ENCODE measurements around the gene KHDC1.
"Not testable (repeated sequence)": the region's sequence is repeated elsewhere in the genome, so short reads cannot be mapped to it uniquely, and the experiment has no call there.

Gene KHDC1

GRCh38 chr6:73231986-73232391, 31.0 kb downstream of the KHDC1 start:
- CTCF ChIA-PET, result no interaction called here
- no peaks in the 10 kb centered on the region for H3K36me3 Mint-ChIP-seq
- DNase-seq, result no peak
- H3K27me3 Mint-ChIP-seq, result peaks cover 5% of the 10 kb centered on the region
- H3K4me1 Mint-ChIP-seq, result no peaks in the 10 kb centered on the region
- H3K4me3 Mint-ChIP-seq, result no peak overlapping the region
- H3K27ac Mint-ChIP-seq, result no peak overlapping the region
- no peaks in the 10 kb centered on the region for H3K9me3 Mint-ChIP-seq

- DNase-seq, result no peak
- Mint-ChIP-seq H3K27ac (no peak overlapping the region), H3K4me3 (no peak overlapping the region), H3K9me3 (no peaks in the 10 kb centered on the region), H3K27me3 (no peaks in the 10 kb centered on the region), H3K36me3 (no peaks in the 10 kb centered on the region), H3K4me1 (no peaks in the 10 kb centered on the region)
- CTCF ChIA-PET, result no interaction called here
Measured at GRCh38 chr6:73227606-73228255, 35.3 kb downstream of the KHDC1 start.

GRCh38 chr6:73225396-73225795, 37.6 kb downstream of the KHDC1 start, which contains the start of gene KHDC1L:
TSS of gene KHDC1L (minus strand) at chr6:73225496. CDS start at chr6:73225408, 88 bp downstream.
- H3K4me3 Mint-ChIP-seq, result no peak within 1 kb of the TSS
- H3K36me3 Mint-ChIP-seq, result no peaks in the 10 kb centered on the region
- CTCF ChIA-PET, result no interaction called here
- no peak within 1 kb of the TSS for H3K27ac Mint-ChIP-seq
- no peaks in the 10 kb centered on the region for H3K9me3 Mint-ChIP-seq
- H3K27me3 Mint-ChIP-seq, result no peaks in the 10 kb centered on the region
- H3K4me1 Mint-ChIP-seq, result no peaks in the 10 kb centered on the region
- no peak for DNase-seq

DNA sequence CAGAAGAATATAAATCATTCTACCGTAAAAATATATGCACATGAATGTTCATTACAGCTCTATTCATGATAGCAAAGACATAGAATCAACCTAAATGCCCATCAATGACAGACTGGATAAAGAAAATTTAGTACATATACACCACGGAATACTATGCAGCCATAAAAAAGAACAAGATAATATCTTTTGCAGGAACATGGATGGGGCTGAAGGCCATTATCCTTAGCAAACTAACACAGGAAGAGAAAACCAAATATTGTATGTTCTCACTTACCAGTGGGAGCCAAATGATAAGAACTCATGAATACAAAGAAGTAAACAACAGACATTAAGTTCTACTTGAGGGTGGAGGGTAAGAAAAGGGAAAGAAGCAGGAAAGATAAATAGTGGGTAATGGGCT, 46.1 kb downstream of the KHDC1 start:
- DNase-seq, result no peak
- Mint-ChIP-seq H3K27ac (no peak overlapping the region), H3K4me1 (no peaks in the 10 kb centered on the region), H3K27me3 (peaks cover 7% of the 10 kb centered on the region), H3K4me3 (no peak overlapping the region), H3K36me3 (no peaks in the 10 kb centered on the region), H3K9me3 (no peaks in the 10 kb centered on the region)
- CTCF ChIA-PET, result no interaction called here

DNA sequence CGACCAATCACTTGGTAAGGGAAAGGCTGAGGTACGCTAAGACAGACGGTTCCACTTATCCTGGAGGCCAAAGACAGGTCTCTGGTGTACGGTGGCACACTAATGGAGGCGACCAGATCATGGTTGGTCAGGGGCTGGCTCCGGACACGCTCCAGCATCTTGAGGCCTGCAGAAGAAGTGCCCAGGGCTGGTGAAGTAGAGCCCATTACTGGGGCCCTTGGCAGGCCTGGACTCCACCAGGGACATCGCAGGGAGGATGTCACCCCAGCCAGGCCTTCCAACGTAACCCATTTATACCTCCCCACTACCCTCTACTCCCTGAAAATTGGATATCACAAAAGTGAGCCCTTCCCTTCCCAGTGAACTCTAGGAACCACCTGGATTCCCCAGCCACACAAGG, 53.9 kb downstream of the KHDC1 start:
- Mint-ChIP-seq H3K4me3 (no peak overlapping the region), H3K27ac (no peak overlapping the region), H3K27me3 (no peaks in the 10 kb centered on the region), H3K36me3 (no peaks in the 10 kb centered on the region), H3K9me3 (no peaks in the 10 kb centered on the region), H3K4me1 (no peaks in the 10 kb centered on the region)
- CTCF ChIA-PET, result no interaction called here
- no peak for DNase-seq

GRCh38 chr6:73207221-73207837, 55.7 kb downstream of the KHDC1 start:
- no peaks in the 10 kb centered on the region for H3K36me3 Mint-ChIP-seq
- no peaks in the 10 kb centered on the region for H3K9me3 Mint-ChIP-seq
- H3K27ac Mint-ChIP-seq, result no peak overlapping the region
- no peaks in the 10 kb centered on the region for H3K4me1 Mint-ChIP-seq
- CTCF ChIA-PET, result no interaction called here
- H3K27me3 Mint-ChIP-seq, result no peaks in the 10 kb centered on the region
- DNase-seq, result no peak
- H3K4me3 Mint-ChIP-seq, result no peak overlapping the region

DNA sequence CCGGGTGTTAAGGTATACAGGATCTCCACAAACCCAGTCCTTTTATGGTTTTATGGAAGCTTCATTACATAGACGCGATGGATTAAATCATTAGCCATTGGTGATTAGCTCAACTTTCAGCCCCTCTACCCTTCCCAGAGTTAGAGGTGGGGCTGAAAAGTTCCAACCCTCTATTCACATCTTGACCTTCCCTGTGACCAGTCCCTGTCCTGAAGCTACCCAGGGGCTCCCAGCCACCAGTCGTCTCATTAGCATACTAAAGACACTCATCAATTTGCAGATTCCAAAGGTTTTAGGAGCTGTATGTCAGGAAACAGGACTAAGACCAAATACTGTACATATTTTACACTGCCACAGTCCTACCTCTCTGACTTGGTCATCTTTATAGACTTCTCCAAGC, 58.7 kb downstream of the KHDC1 start:
- Mint-ChIP-seq H3K27me3 (no peaks in the 10 kb centered on the region), H3K4me1 (no peaks in the 10 kb centered on the region), H3K4me3 (no peak overlapping the region), H3K9me3 (no peaks in the 10 kb centered on the region), H3K36me3 (no peaks in the 10 kb centered on the region), H3K27ac (no peak overlapping the region)
- CTCF ChIA-PET, result no interaction called here
- DNase-seq, result no peak

- no peaks in the 10 kb centered on the region for H3K27me3 Mint-ChIP-seq
- CTCF ChIA-PET, result no interaction called here
Measured at GRCh38 chr6:73203098-73203497, 59.9 kb downstream of the KHDC1 start.

GRCh38 chr6:73200735-73201134, 62.3 kb downstream of the KHDC1 start:
- DNase-seq, result no peak
- Mint-ChIP-seq H3K4me3 (no peak overlapping the region), H3K27me3 (no peaks in the 10 kb centered on the region), H3K36me3 (no peaks in the 10 kb centered on the region), H3K4me1 (no peaks in the 10 kb centered on the region), H3K27ac (no peak overlapping the region), H3K9me3 (no peaks in the 10 kb centered on the region)
- CTCF ChIA-PET, result no interaction called here

More at GRCh38 chr6:73203098-73203497, 59.9 kb downstream of the KHDC1 start:
- Mint-ChIP-seq H3K4me1 (no peaks in the 10 kb centered on the region), H3K9me3 (no peaks in the 10 kb centered on the region), H3K27ac (no peak overlapping the region), H3K4me3 (no peak overlapping the region), H3K36me3 (no peaks in the 10 kb centered on the region)
- no peak for DNase-seq

GRCh38 chr6:73200247-73200646, 62.7 kb downstream of the KHDC1 start:
- no peak for DNase-seq
- Mint-ChIP-seq H3K4me1 (no peaks in the 10 kb centered on the region), H3K4me3 (no peak overlapping the region), H3K9me3 (no peaks in the 10 kb centered on the region), H3K27ac (no peak overlapping the region), H3K36me3 (no peaks in the 10 kb centered on the region), H3K27me3 (no peaks in the 10 kb centered on the region)
- CTCF ChIA-PET, result no interaction called here

DNA sequence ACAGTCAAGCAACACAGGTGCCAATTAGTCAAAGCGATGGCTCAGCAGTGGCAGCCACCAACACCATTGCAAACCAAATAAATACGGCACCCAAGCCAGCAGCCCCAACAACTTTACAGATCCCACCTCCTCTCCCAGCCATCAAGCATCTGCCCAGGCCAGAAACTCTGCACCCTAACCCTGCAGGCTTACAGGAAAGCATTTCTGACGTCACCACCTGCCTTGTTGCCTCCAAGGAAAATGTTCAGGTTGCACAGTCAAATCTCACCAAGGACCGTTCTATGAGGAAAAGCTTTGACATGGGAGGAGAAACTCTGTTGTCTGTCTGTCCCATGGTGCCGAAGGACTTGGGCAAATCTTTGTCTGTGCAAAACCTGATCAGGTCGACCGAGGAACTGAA, 68.3 kb downstream of the KHDC1 start:
- H3K9me3 Mint-ChIP-seq, result no peaks in the 10 kb centered on the region
- CTCF ChIA-PET, result no interaction called here
- no peak overlapping the region for H3K27ac Mint-ChIP-seq
- no peaks in the 10 kb centered on the region for H3K27me3 Mint-ChIP-seq
- no peaks in the 10 kb centered on the region for H3K36me3 Mint-ChIP-seq
- H3K4me3 Mint-ChIP-seq, result no peak overlapping the region
- no peak for DNase-seq
- no peaks in the 10 kb centered on the region for H3K4me1 Mint-ChIP-seq

DNA sequence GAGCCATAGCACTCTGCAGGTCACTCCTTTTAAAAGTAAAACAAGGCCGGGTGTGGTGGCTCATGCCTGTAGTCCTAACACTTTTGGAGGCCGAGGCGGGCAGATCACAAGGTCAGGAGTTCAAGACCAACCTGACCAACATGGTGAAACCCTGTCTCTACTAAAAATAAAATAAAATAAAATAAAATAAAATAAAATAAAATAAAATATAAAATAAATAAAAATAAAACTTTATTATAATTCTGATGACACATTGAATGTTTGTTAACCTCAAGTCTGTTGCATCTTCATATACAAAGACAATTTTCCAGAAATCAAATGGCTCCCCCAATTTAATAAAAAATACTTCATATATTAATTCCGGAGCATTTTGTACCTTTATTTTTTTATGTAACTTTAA, 69.7 kb downstream of the KHDC1 start:
- DNase-seq, H3K4me1 Mint-ChIP-seq, H3K36me3 Mint-ChIP-seq, H3K27me3 Mint-ChIP-seq, H3K4me3 Mint-ChIP-seq, H3K27ac Mint-ChIP-seq, CTCF ChIA-PET, H3K9me3 Mint-ChIP-seq: not testable (repeated sequence)
